ENCODE measurements around the gene HPD. TPM values are rescaled to one million over a fixed set of nuclear protein-coding genes. Genes with fewer than 3 reads are reported as not detected.
"Not testable (repeated sequence)": the region's sequence is repeated elsewhere in the genome, so short reads cannot be mapped to it uniquely, and the experiment has no call there.

The HPD gene
- total and polyA plus RNA-seq, 11 donors: 0.36 to 2.2 (median 1.5) TPM

DNA sequence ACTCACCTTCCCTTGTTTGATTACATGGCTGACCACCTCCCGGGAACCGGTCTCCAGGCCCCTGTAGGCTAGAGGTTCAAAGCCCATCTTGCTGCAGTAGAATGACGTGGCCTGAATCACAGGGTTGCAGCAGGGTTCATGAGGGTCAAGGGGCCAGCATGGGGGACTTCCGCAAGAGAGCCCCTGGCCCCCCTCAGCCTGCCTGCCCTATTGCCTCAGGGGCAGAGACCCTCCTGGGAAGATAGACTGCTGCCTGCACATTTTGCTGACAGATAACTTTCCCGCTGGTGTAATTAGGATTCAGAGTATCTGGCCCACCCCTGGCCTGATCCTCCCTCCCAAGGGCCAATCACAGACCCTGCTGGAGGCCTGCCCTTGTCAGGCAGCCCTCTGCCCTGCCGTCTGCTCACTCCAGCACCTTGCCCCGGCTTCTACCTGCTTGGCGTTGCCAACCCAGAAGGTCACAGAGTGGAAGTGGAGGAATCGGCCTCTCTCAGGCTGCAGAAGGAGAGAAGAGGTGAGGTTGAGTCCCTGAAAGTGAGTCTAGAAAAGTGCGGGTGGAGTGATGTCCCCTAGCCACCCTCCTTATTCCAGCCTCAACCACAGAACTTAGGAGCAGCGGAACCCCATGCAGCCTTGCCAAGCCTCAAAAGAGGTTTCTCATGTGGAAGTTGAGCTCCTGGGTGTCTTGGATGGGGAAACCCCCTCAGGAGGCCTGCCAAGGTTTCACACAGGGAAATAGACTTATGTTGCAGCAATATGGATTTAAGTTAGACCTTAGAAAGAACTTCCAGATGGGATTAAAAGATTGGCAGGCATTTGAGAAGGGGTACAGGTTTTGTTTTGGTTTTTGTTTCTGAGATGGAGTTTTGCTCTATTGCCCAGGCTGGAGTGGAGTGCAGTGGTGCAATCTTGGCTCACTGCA lies 1.1 kb downstream of the HPD start:
- H3K4me3 ChIP-seq: no peak overlapping the region
- peak overlapping the region in 2 of 12 donors; percentile 84 to 85 for H3K27ac ChIP-seq
- WGBS, 4 donors: 80 to 86% (median 84%) methylated on average over 11 of the region's 11 CpGs
- H3K27me3 ChIP-seq: no peaks in the 10 kb centered on the region
- no peaks in the 10 kb centered on the region for H3K36me3 ChIP-seq
- DNase-seq (no peak), ATAC-seq (no peak)
- H3K4me1 ChIP-seq: peaks cover 0 to 19% (median 13%) of the 10 kb centered on the region in 12 donors
- intact Hi-C loops (cut with DNase I): no loop called here
- TF ChIP-seq, protein P1, sequence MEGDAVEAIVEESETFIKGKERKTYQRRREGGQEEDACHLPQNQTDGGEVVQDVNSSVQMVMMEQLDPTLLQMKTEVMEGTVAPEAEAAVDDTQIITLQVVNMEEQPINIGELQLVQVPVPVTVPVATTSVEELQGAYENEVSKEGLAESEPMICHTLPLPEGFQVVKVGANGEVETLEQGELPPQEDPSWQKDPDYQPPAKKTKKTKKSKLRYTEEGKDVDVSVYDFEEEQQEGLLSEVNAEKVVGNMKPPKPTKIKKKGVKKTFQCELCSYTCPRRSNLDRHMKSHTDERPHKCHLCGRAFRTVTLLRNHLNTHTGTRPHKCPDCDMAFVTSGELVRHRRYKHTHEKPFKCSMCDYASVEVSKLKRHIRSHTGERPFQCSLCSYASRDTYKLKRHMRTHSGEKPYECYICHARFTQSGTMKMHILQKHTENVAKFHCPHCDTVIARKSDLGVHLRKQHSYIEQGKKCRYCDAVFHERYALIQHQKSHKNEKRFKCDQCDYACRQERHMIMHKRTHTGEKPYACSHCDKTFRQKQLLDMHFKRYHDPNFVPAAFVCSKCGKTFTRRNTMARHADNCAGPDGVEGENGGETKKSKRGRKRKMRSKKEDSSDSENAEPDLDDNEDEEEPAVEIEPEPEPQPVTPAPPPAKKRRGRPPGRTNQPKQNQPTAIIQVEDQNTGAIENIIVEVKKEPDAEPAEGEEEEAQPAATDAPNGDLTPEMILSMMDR (IDR thresholded peaks at IDR 0.05): no peak
- no peak for TF ChIP-seq POLR2A (IDR thresholded peaks at IDR 0.05)
- no peaks in the 10 kb centered on the region for H3K9me3 ChIP-seq

DNA sequence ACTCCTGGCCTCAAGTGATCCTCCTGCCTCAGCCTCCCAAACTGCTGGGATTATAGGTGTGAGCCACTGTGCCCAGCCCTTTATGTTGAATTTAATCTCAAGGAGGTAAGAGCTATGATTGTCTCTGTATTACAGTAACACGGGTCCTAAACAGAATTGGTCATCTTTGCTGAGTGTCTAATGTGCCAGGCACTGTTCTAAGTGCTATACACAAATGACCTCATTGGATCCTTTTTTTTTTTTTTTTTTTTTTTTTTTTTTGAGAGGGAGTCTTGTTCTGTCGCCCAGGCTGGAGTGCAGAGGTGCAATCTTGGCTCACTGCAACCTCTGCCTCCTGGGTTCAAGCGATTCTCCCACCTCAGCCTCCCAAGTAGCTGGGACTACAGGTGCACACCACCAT lies 6.3 kb downstream of the HPD start:
- H3K4me3 ChIP-seq; intact Hi-C loops (cut with DNase I); ATAC-seq; DNase-seq; H3K27ac ChIP-seq; H3K9me3 ChIP-seq; H3K27me3 ChIP-seq; H3K4me1 ChIP-seq; H3K36me3 ChIP-seq: not testable (repeated sequence)
- 55 to 75% (median 65%) methylated on average over 3 of the region's 3 CpGs for WGBS, 4 donors

DNA sequence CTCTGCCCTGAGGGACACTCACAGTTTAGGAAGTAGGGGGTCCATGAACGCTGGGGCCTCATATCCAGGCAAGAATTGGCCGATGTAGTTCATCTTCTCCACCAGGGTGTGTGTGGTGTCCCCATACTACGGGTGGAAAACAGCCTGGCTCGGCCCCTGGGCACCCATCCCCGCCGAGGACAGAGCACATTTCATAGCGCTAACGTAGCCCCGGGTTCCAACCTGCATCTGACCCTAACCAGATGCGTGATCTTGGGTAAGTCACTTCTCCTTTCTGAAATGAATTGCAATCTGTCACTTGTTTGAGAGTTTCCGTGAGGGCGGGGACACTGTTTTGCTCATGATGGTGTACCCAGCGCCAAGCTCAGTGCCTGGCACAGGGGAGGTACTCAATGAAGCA lies 9.0 kb downstream of the HPD start:
- H3K4me1 ChIP-seq: no peaks in the 10 kb centered on the region
- H3K4me3 ChIP-seq: no peak overlapping the region
- intact Hi-C loops (cut with DNase I): no loop called here
- H3K27me3 ChIP-seq: no peaks in the 10 kb centered on the region
- WGBS, 4 donors: 79 to 86% (median 81%) methylated on average over 13 of the region's 13 CpGs
- no peaks in the 10 kb centered on the region for H3K9me3 ChIP-seq
- no peak overlapping the region for H3K27ac ChIP-seq
- ATAC-seq: no peak
- TF ChIP-seq, protein P1 (IDR thresholded peaks at IDR 0.05): no peak
- TF ChIP-seq POLR2A (IDR thresholded peaks at IDR 0.05): no peak
- H3K36me3 ChIP-seq: no peaks in the 10 kb centered on the region
- DNase-seq: no peak

DNA sequence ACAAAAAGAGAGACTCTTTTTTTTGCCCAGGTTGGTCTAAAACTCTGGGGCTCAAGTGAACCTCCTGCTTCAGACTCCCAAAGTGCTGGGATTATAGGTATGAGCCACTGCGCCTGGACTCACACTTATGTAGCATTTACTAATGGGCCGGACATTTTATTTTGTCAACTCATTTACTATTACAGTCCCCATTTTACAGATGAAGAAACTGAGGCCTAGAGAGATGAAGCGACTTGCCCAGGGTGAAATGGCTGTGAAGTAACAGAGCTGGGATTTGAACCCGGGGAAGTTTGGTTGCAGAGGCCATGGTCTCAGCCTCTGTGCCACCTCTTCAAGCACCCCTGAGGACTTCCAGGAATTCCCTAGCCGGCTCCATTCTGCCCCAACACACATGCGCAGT lies 9.4 kb downstream of the HPD start:
- no peaks in the 10 kb centered on the region for H3K36me3 ChIP-seq
- DNase-seq: no peak
- intact Hi-C loops (cut with DNase I): no loop called here
- no peak for ATAC-seq
- no peak overlapping the region for H3K4me3 ChIP-seq
- no peaks in the 10 kb centered on the region for H3K4me1 ChIP-seq
- H3K27ac ChIP-seq: no peak overlapping the region
- no peaks in the 10 kb centered on the region for H3K27me3 ChIP-seq
- no peaks in the 10 kb centered on the region for H3K9me3 ChIP-seq
- 91 to 95% (median 95%) methylated on average over 6 of the region's 6 CpGs for WGBS, 4 donors
- TF ChIP-seq, protein P1 (IDR thresholded peaks at IDR 0.05): no peak
- no peak for TF ChIP-seq POLR2A (IDR thresholded peaks at IDR 0.05)
